IPS DF 4.7 (cell line): ENCODE measurements around the gene CHST2.
"Not testable (repeated sequence)": the region's sequence is repeated elsewhere in the genome, so short reads cannot be mapped to it uniquely, and the experiment has no call there.

Experiments
- DNase-seq: peaks from one replicate; pipeline ENCODE4 v3.0.0-alpha.2; 2013; ENCODE audit warnings: low spot score; ENCODE audit errors: extremely low read depth

The CHST2 gene

GRCh38 chr3:143119009-143119914, at the start of gene CHST2:
CHST2 (plus strand) TSS chr3:143119771; CDS start chr3:143120817, 1,046 bp downstream.
- no peak for DNase-seq

- no peak for DNase-seq
These were observed 48.5 kb upstream of the CHST2 start for GRCh38 chr3:143070977-143071551.

GRCh38 chr3:143071776-143072175, 47.8 kb upstream of the CHST2 start:
- no peak for DNase-seq

GRCh38 chr3:143072298-143073020, 47.1 kb upstream of the CHST2 start:
- not testable (repeated sequence) for DNase-seq

- not testable (repeated sequence) for DNase-seq
These were observed 46.0 kb upstream of the CHST2 start for GRCh38 chr3:143073541-143073940.

- not testable (repeated sequence) for DNase-seq
These were observed 45.6 kb upstream of the CHST2 start for GRCh38 chr3:143073983-143074382.

- no peak for DNase-seq
These were observed 40.7 kb upstream of the CHST2 start for GRCh38 chr3:143078883-143079282.

GRCh38 chr3:143080196-143080595, 39.4 kb upstream of the CHST2 start:
- DNase-seq = no peak

- DNase-seq = no peak
These were observed 38.2 kb upstream of the CHST2 start for GRCh38 chr3:143081365-143081764.

GRCh38 chr3:143081844-143082778, 37.5 kb upstream of the CHST2 start:
- no peak for DNase-seq

GRCh38 chr3:143083781-143084180, 35.8 kb upstream of the CHST2 start:
- no peak for DNase-seq

GRCh38 chr3:143084856-143085731, 34.5 kb upstream of the CHST2 start:
- no peak for DNase-seq

GRCh38 chr3:143088835-143089234, 30.7 kb upstream of the CHST2 start:
- DNase-seq = no peak

GRCh38 chr3:143089965-143090364, 29.6 kb upstream of the CHST2 start:
- DNase-seq = no peak

- no peak for DNase-seq
These were observed 29.1 kb upstream of the CHST2 start for GRCh38 chr3:143090486-143090885.

GRCh38 chr3:143090976-143091837, 28.4 kb upstream of the CHST2 start:
- DNase-seq = no peak

- DNase-seq = no peak
These were observed 27.4 kb upstream of the CHST2 start for GRCh38 chr3:143092191-143092590.

GRCh38 chr3:143095813-143096212, 23.8 kb upstream of the CHST2 start:
- no peak for DNase-seq
